Astrocyte (in vitro differentiated cells and primary cell): ENCODE results near the gene KBTBD13.

ENCODE experiments used
- EZH2 ChIP-seq: IDR thresholded peaks from 2 replicates; pipeline ENCODE4 v1.6.1; 2012; ENCODE audit warnings: mild to moderate bottlenecking, low read length, inconsistent platforms; ENCODE audit not compliant: insufficient read depth
- TF ChIP-seq, protein P1 (sequence below): IDR thresholded peaks from 2 replicates; pipeline ENCODE4 v1.5.1; 2011; ENCODE audit warnings: low read depth, mild to moderate bottlenecking, inconsistent platforms, low read length, moderate library complexity; ENCODE audit not compliant: insufficient read depth

DNA sequence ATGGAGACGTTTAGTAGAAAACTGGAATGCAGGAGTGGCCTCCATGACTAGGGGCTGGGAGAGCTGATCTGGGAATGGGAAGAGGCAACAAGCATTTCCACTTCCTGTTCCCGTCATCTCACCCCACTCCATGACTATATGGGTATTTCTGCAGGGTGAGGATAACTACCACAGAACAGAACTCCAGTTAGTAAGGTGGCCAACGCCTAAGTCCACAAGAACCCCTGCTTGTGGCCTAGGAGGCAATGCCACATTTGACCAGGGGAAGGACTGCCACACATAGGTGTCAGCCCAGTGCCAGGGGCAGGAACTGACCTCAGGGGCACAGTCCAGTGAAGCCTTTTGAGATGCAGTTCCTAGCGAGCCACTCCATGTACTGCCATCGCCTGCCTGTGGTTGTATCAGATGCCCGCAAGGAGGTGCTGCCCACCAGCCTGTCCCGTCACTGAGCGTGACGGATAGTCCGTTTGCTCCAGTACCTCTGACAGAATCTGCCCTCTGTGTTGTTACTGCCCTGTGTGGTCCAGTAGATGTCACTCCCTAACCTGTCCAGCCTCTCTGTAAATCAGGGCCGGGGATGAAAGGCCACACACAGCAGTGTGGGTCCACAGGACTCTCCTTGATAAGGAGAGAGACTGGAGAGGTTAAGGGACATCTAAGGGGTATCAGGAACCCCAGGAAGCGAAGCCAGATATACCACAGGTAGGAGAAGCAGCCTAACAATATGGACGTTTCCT is 43.6 kb upstream of the KBTBD13 start:
- TF ChIP-seq, protein P1, sequence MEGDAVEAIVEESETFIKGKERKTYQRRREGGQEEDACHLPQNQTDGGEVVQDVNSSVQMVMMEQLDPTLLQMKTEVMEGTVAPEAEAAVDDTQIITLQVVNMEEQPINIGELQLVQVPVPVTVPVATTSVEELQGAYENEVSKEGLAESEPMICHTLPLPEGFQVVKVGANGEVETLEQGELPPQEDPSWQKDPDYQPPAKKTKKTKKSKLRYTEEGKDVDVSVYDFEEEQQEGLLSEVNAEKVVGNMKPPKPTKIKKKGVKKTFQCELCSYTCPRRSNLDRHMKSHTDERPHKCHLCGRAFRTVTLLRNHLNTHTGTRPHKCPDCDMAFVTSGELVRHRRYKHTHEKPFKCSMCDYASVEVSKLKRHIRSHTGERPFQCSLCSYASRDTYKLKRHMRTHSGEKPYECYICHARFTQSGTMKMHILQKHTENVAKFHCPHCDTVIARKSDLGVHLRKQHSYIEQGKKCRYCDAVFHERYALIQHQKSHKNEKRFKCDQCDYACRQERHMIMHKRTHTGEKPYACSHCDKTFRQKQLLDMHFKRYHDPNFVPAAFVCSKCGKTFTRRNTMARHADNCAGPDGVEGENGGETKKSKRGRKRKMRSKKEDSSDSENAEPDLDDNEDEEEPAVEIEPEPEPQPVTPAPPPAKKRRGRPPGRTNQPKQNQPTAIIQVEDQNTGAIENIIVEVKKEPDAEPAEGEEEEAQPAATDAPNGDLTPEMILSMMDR, result peak; percentile 70
- TF ChIP-seq EZH2, result no peak
